Activated gamma-delta T cell treated with anti-CD3 and anti-CD28 coated beads, Interleukin-2, amount 50 U/mL, for 16 hours (primary cell): ENCODE data around the gene MAS1L.

Experiments
- DNase-seq: peaks from one replicate; pipeline ENCODE4 v3.0.0-alpha.2; 2020; ENCODE audit warnings: low read depth

The MAS1L gene

GRCh38 chr6:29487660-29488059, at the start of gene MAS1L:
Gene MAS1L (minus strand): TSS chr6:29487956. CDS start chr6:29487902, 54 bp downstream.
- no peak for DNase-seq

DNA sequence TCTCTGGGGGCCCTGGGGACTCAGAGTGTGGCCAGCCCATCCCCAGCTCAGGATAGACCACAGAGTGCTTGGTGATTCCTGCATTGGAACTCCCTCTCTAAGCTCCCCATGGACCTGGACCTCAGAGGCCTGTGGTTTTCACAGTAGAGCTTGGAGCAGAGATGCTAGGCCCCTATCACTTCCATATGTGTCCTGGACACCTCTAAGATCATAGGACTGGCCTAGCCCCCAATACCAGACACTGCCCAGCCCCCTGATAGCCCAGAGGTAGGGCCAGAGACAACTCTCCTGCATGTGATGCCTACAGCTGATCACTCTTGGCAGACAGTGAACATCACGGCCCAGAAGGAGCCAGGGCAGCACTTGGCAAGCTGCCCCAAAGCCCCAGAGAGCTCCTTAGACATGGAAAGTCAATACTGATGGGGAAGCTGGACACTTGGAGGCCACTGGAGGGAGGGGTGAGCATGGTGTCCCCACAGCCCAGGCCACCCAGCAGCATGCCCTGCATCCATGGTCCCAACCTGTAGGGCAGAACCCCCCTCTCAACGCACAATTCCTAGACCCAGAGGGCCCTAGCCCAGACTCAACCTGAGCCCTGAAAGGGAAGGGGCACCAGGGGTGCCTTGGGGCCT, 44.7 kb upstream of the MAS1L start:
- DNase-seq, result no peak

DNA sequence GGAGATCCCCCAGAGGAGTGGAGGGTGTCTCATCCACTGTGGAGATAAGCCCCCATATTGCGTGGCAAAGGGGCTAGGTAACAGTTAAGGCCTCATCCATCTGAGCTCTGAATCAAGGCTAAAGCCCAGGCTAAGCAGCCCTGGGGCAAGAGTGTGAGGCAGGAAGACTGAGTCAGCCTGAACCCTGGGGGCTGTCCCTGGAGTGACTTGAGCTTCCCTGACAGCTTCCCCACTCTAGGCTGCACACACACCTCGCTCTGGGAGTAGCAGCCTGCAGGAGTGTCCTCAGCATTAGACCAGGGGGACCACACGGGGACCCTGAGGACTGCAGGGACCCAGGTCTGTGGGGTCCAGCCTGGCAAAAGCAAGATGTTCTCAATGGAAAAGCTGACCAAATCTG, 43.9 kb upstream of the MAS1L start:
- no peak for DNase-seq

GRCh38 chr6:29530671-29531310, 43.0 kb upstream of the MAS1L start:
- DNase-seq, result no peak

GRCh38 chr6:29529956-29530355, 42.2 kb upstream of the MAS1L start:
- DNase-seq, result no peak

DNA sequence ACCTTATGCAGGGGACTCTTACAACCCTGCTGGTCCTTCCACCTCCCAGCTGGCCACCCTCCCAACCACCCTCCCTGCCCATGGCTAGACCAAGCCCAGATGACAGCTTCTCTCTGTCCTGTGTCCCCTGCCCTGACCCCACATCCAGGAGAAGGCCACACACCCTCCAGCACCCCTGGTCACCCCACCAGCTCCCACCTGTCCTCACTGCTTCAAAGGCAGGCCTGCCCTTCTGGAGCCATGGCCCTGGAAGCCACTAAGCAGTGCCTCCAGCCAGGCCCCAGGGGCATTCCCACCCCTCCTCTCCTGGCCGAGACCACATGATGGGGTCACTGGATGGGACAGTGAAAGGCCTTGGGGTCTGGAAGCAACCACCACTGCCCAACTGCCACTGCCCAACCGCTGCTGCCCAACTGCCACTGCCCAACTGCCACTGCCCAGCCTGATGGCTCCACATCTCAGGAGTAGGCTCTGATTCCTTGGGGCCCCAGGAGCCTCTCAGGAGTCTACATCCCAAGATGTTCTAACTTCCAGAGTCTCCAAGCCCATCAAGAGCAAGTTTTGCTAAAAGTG, 41.3 kb upstream of the MAS1L start:
- no peak for DNase-seq

- no peak for DNase-seq
Observed at GRCh38 chr6:29528300-29528931, 40.7 kb upstream of the MAS1L start.

DNA sequence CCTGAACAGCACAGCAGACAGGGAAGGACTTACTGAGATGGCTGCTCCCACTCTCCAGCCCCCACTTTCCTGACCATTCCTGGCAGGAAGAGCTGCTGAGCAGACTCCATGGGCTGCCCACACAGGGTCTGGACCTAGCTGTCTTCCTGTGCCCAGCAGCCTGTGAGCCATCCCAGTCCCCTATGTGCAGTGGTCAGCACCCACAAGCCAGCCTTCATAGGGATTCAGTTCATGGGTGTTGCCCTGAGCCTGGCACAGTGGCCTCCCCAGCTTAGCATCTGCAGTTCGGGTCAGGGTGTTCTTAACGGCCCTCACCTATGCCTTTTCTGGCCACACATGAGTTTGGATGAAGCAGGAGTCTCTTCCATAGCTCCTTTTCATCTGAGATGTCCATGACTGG, 39.8 kb upstream of the MAS1L start:
- DNase-seq, result no peak

DNA sequence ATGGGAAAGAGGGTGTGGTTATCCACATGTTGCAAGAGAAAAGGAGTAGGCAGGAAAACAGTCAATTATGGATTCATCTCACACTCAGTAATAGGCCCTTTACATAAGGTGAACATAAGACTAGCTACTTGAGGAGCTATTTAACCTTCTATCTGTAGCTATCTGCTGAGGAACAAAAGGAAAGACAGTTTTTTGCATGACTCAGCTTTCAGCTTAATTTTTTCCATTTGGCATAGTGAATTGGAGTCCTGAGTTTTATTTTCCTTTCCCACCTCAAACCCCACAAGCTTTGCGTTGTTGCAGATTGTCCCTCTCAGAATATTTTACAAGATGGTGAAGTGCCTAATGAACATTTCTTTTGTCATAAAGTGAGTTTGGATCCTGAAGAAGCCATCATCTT, 39.4 kb upstream of the MAS1L start:
- no peak for DNase-seq

DNA sequence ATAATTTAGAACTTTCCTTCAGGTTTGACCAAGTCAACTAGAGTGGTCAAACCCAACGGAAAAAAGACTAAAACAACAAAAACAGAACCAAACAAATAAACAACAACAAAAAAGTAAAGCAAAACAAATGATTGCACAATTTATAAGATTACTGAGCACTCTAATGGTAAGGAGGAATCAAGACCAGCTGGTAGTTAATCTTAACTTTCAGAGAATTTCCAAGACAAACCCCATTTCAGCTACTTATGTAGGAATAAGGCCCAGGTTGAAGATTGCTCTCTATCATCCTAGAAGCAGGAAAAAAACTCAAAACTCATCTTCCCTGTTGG, 37.5 kb upstream of the MAS1L start:
- no peak for DNase-seq

DNA sequence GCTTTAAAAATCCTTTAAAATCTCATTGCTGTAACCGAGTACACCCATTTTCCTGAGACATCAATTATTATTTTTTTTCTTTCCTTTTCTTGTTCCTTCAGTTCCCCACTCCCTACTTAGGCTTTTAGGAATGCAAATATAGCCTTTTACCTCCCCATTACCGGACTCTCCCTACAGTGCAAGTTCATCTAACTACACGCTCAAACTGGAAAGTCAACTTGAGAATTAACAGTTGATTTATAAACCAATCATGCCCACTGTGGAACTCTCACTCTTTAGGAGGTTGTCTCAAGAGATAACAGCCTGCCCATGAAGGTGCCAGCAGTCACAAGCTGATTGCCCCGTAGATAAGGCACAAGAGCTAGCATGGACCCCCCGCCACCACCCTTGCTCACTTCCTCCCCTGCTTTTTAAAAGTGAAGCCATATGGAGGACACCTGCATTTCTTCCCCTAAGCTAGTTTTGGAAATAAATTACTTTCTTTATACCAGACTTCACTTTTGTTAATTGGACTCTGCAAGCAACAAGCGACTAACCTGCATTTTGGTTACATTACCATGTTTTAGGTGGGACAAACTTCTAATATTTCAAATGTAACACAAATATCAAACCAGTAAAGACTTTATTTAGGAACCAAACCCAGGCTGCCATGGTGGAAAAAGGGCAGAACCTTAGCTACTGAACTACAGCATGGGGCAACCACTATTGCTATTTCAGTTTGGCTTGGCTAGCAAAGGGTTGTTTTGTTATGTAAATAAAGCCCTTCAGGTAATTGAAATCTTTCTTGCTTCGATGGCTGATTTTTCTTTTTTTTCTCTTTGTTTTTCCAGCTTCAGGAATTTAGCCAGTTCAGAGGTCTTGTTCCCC, 36.9 kb upstream of the MAS1L start:
- DNase-seq, result no peak

DNA sequence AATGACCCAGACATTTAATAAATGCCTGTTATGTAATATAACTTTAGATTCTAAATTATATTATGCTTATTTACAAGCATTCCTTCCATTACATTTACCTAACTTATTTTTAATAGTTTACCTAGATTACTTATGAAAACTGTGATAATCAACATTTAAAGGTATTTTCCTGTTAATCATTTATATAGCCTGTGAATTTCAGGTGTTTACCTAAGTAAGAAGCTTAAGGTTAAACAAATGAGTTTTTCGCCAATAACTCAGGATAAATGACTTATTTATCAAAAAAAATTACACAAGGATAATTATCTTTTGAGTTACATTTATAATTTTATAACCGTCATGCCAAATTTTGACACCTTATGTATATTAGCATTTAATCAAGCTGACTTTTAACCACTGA, 36.3 kb upstream of the MAS1L start:
- no peak for DNase-seq

DNA sequence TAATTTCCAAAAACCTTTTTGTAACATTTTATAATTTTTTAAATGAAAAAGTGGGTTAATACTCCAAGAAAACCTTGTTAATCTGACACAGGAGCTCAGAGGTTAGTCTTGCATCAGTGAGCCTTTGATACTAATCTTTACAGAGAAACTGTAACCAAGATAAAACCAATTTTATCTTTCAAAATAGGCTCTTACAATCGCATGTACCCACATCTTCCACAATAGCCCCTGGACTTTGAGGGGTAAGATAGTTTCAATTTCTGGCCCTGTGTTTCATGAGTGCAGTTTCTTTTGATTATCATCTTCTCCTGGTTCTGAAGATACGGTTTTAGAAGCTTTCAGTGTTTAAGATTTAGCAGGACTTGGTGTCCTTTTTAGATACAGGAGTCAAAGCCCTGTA, 34.5 kb upstream of the MAS1L start:
- DNase-seq, result no peak

DNA sequence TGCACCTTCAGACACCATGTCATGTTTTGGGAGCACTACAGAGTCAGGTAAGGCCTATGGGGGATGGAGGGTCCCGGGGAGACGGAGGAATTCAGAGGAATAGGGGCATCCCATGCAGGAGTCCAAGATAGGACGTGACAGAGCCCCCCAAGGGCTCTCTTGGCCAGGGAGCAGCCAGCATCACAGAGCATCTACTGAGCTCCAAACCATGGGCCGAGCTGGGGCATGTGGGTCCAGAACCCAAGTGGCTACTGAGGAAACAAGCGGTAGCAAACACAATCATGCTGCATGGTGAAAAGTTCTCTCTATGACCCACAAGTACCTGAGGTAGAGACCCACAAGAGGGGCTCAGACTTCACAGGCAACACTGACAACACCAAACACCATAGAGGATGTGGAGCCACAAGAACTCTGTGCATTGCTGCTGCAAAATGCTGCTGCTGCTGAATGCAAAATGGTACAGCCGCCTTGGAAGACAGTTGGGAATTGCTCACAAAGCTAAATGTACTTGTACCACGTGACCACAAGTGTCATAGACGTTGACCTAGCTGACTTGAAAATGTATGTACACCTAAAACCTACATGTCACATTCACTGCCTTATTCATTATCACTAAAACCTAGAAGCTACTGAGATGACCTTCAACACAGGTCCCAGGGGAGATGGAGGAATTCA, 33.4 kb upstream of the MAS1L start:
- no peak for DNase-seq

GRCh38 chr6:29520232-29520631, 32.5 kb upstream of the MAS1L start:
- DNase-seq, result no peak

DNA sequence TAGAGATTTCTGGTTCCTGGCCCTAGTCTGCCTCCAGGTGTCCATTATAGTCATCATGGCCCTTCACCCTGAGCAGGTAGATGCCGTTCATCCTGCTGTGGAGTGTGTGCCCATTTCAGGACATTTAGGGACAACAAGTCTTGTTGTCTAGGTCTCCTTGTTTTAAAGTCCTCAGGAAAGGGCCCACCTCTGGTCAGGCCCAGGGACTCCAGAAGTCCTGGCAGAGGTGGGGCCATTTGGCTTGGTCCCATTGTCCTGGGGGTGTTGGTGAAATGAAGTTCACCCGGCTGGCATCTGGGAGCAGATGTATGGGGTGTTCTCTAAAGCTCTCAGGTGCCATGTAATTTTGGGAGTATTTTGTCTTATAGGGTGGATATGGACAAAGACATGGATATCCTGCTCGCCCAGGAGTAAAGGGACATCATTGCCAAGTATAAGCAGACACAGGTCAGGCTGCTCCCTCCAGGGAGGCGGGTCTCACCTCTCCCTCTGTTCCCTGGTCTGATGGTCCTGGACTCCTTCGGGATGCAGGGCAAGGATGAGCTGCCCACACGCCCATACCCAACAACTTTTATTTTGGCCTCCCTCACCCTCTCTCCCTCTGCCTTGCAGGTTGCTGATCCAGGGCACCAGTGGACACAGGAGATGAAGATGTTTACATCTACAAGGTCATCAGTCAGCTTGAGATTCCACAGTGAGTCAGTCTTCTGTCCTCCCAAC, 31.7 kb upstream of the MAS1L start:
- DNase-seq, result no peak

DNA sequence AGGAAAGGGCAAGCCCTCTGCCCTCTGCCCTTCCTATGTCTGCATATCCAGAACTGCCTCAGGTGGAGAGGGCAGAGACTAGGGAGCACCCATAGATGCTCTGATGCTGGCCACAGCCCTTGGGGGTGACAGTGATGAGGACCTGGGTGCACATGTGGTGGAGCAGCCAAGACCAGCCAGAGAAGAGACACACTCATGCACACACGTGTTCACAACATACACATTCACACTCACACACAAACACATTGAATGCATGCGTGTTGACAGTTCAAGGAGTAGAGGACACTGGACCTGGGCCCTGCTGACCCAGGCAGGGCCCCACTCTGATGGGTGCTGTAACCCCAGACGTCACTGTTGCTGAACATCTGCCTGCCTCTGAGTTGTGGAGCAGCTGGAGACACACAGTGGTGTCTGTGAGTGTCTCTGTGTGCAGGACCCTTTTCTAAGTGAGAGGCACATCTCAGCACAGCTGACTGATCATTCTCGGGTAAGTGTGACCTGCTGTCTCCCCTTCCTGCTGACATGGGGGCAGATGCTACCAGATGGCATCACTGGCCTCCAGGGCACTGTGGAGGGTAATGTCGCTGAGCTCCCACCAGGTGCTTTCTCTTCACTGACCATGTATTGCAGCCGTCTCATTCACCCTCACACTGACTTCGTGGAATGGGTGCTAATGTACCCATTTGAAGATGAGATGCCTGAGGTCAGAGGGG, 30.1 kb upstream of the MAS1L start:
- no peak for DNase-seq

GRCh38 chr6:29517245-29517644, 29.5 kb upstream of the MAS1L start:
- DNase-seq, result no peak

DNA sequence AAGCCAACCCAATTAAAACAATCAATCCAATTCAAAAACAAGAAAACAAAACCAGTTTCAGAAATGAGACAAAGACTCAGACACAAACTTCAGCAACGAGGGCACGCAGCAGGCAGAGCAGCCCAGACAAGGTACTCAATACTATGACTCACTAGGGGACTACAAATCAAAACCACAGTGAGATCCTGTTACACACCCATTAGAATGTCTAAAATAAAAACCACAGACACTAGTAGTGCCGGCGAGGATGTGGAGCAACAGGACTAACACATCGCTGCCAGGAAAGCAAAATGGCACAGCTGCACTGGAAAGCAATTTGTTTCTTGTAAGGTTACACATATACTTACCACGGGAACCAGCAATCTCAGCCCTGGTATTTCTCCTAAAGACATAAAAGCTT, 28.4 kb upstream of the MAS1L start:
- no peak for DNase-seq

GRCh38 chr6:29510746-29511300, 23.1 kb upstream of the MAS1L start:
- DNase-seq, result no peak
